CD4-positive, alpha-beta T cell (primary cell): ENCODE data around the gene FIZ1. TPM values are rescaled to one million over a fixed set of nuclear protein-coding genes. Genes with fewer than 3 reads are reported as not detected.

Experiments used
- ATAC-seq: fragments of 200-7000 bp; cut with Tn5 transposase; one replicate; pipeline ENCODE4 v1.10.0; 2022; ENCODE audit warnings: mild to moderate bottlenecking; ENCODE audit not compliant: poor library complexity
- CTCF ChIA-PET: fragments of 350-600 bp; sonication (Branson Sonifier 250); formaldehyde crosslinking; loops from one replicate; lab custom pipeline; 2021; ENCODE audit warnings: antibody characterized with exemption, inconsistent platforms; lab: Charles Lee
- POLR2A ChIA-PET: fragments of 350-600 bp; sonication (Branson Sonifier 250); formaldehyde crosslinking; loops from one replicate; lab custom pipeline; 2021; ENCODE audit warnings: antibody characterized with exemption, inconsistent platforms; lab: Charles Lee
- DNase-seq, 14 experiments: peaks; one replicate each; pipeline ENCODE4 v3.0.0-alpha.2; 2013 to 2020; ENCODE audit warnings: mixed read lengths in 2 of 14
- H3K27ac ChIP-seq, 2 donors: one replicate each; pipeline versions ENCODE4 v1.5.1 to v1.7.0; 2013; ENCODE audit warnings: low read length in 2 of 2, low read depth in 1 of 2, mild to moderate bottlenecking in 1 of 2
- H3K27me3 ChIP-seq, 2 experiments: 1 replicate in 1 of 2; 2 replicates in 1 of 2; pipeline versions ENCODE4 v1.6.1 to v1.7.0; 2013; ENCODE audit warnings: low read length in 2 of 2, control low read depth in 1 of 2, mild to moderate bottlenecking in 1 of 2, moderate library complexity in 1 of 2; ENCODE audit not compliant: insufficient read depth in 2 of 2, control insufficient read depth in 1 of 2
- H3K36me3 ChIP-seq: one replicate; pipeline ENCODE4 v1.6.1; 2013; ENCODE audit warnings: low read length, control low read depth; ENCODE audit not compliant: insufficient read depth
- H3K4me1 ChIP-seq: one replicate; pipeline ENCODE4 v1.6.1; 2013; ENCODE audit warnings: low read length, control low read depth; ENCODE audit not compliant: insufficient read depth
- H3K4me3 ChIP-seq: one replicate; pipeline ENCODE4 v1.5.1; 2013; ENCODE audit warnings: mild to moderate bottlenecking, low read length, moderate library complexity
- H3K9me3 ChIP-seq, 2 experiments: 1 replicate in 1 of 2; 2 replicates in 1 of 2; pipeline versions ENCODE4 v1.6.1 to v1.7.0; 2013; ENCODE audit warnings: low read length in 2 of 2, mild to moderate bottlenecking in 2 of 2, control low read depth in 1 of 2, moderate library complexity in 1 of 2; ENCODE audit not compliant: control insufficient read depth in 1 of 2, insufficient read depth in 1 of 2
- H3K27ac Mint-ChIP-seq: one replicate; pipeline ENCODE4 v1.8.0; 2020; ENCODE audit warnings: mixed read lengths
- H3K27me3 Mint-ChIP-seq: one replicate; pipeline ENCODE4 v1.8.0; 2021; ENCODE audit warnings: mixed read lengths
- H3K36me3 Mint-ChIP-seq: one replicate; pipeline ENCODE4 v1.8.0; 2021; ENCODE audit warnings: low read depth, mixed read lengths
- H3K4me1 Mint-ChIP-seq: one replicate; pipeline ENCODE4 v1.8.0; 2021; ENCODE audit warnings: low read depth, mixed read lengths
- H3K4me3 Mint-ChIP-seq: one replicate; pipeline ENCODE4 v1.8.0; 2020; ENCODE audit warnings: mild to moderate bottlenecking, mixed read lengths
- H3K9me3 Mint-ChIP-seq: one replicate; pipeline ENCODE4 v1.8.0; 2020; ENCODE audit warnings: mixed read lengths
- intact Hi-C, 2 experiments: fragments of 100-400 bp; cut with DNase I in 1 of 2; cut with micrococcal nuclease in 1 of 2; formaldehyde crosslinking; loops; one replicate each; pipeline versions ENCODE4 v1.15.1 to v1.9.0; 2023 to 2025; cut with DNase I, micrococcal nuclease
- total RNA-seq, 174 experiments: library from RNA in 2 of 174; stranded (reverse) in 2 of 174; gene quantifications; one replicate each; pipeline ENCODE4 v1.2.3 and lab custom pipeline; 2021 to 2026
- TF ChIP-seq, protein P1 (sequence below): fragments of 200-600 bp; IDR thresholded peaks from one replicate; pipeline ENCODE4 v1.8.0; 2022; ENCODE audit warnings: antibody characterized with exemption, mild to moderate bottlenecking

FIZ1 gene
- total RNA-seq, 2 experiments from 2014 or later, result 5.5 to 7.3 TPM

DNA sequence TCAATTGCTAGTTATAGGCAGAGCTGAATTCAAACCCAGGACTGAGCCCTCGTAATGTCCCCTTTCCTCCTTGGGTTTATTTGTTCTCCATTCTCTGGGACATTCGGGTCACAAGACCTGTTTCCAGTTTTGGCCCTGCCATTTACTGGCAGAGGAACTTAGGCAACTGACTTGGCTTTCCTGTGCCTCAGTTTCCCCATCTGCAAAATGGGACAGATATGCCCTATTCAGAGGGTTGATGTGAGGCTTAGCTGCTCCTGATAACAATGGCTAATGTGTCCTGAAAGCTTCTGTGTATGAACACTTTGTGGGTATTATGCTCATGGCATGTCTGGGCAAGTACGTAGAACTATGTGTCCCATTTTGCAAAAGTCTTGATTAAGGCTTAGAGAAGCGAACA, 1.8 kb upstream of the FIZ1 start:
- TF ChIP-seq, protein P1, sequence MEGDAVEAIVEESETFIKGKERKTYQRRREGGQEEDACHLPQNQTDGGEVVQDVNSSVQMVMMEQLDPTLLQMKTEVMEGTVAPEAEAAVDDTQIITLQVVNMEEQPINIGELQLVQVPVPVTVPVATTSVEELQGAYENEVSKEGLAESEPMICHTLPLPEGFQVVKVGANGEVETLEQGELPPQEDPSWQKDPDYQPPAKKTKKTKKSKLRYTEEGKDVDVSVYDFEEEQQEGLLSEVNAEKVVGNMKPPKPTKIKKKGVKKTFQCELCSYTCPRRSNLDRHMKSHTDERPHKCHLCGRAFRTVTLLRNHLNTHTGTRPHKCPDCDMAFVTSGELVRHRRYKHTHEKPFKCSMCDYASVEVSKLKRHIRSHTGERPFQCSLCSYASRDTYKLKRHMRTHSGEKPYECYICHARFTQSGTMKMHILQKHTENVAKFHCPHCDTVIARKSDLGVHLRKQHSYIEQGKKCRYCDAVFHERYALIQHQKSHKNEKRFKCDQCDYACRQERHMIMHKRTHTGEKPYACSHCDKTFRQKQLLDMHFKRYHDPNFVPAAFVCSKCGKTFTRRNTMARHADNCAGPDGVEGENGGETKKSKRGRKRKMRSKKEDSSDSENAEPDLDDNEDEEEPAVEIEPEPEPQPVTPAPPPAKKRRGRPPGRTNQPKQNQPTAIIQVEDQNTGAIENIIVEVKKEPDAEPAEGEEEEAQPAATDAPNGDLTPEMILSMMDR, result no peak
- H3K4me3 Mint-ChIP-seq, result peak overlapping the region; percentile 90
- H3K36me3 Mint-ChIP-seq, result peaks cover 50% of the 10 kb centered on the region
- Histone ChIP-seq H3K27me3 (no peaks in the 10 kb centered on the region), H3K4me3 (peak overlapping the region; percentile 63), H3K36me3 (peaks cover 6% of the 10 kb centered on the region), H3K4me1 (peaks cover 44% of the 10 kb centered on the region), H3K9me3 (no peaks in the 10 kb centered on the region), H3K27ac (peak overlapping the region in 1 of 2 donors; percentile 68)
- intact Hi-C loops, result loop anchor here in 1 of 2 experiments (10.0 kb wide), 2 partner anchors 196 to 346 kb away; partner anchors contain the start of genes PPP6R1 and UBE2S
- POLR2A ChIA-PET, result interaction anchor here (1.2 to 2.9 kb wide), 6 partner anchors 16 to 342 kb away, joined by 3 to 38 read pairs (median 10); partner anchors contain the start of genes U2AF2, ZNF579 and ZNF784
- CTCF ChIA-PET, result no interaction called here
- DNase-seq (peak in 1 of 14 experiments; percentile 29), ATAC-seq (no peak)
- peak overlapping the region; percentile 83 for H3K27ac Mint-ChIP-seq
- H3K4me1 Mint-ChIP-seq, result peaks cover 32% of the 10 kb centered on the region
- no peaks in the 10 kb centered on the region for H3K27me3 Mint-ChIP-seq
- no peaks in the 10 kb centered on the region for H3K9me3 Mint-ChIP-seq

DNA sequence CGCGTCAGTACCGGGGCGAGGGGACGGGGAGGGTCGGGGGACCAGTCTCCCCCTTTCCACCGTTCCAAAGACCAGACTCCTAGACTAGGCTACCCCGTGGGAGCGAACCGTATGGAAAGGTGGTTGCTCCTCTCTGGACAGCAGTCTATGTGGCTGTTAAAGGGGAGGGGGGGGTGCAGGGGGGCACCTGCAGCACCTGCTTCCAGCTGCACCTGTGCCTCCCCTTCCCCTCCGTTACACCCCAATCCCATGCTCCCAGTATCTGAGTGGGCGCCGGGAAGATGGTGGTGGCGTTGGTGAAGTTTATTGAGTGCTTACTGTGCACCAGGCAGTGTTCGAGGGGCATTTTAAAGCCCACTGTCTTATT, 1.3 kb upstream of the FIZ1 start:
- H3K27me3 Mint-ChIP-seq, result no peaks in the 10 kb centered on the region
- DNase-seq (no peak), ATAC-seq (no peak)
- peaks cover 50% of the 10 kb centered on the region for H3K36me3 Mint-ChIP-seq
- peak overlapping the region; percentile 90 for H3K4me3 Mint-ChIP-seq
- peak overlapping the region; percentile 63 for H3K4me3 ChIP-seq
- intact Hi-C loops, result loop anchor here in 1 of 2 experiments (10.0 kb wide), 2 partner anchors 196 to 346 kb away; partner anchors contain the start of genes PPP6R1 and UBE2S
- peaks cover 39% of the 10 kb centered on the region for H3K4me1 ChIP-seq
- no peaks in the 10 kb centered on the region for H3K27me3 ChIP-seq
- H3K9me3 ChIP-seq, result no peaks in the 10 kb centered on the region
- peak overlapping the region; percentile 68 to 95 for H3K27ac ChIP-seq
- no peaks in the 10 kb centered on the region for H3K9me3 Mint-ChIP-seq
- TF ChIP-seq, protein P1, result no peak
- peak overlapping the region; percentile 83 for H3K27ac Mint-ChIP-seq
- H3K36me3 ChIP-seq, result peaks cover 10% of the 10 kb centered on the region
- ChIA-PET CTCF (interaction anchor here (2.1 to 2.3 kb wide), 2 partner anchors 32 to 97 kb away, joined by 11 to 17 read pairs; no protein-coding TSS in a partner anchor), POLR2A (interaction anchor here (1.2 to 2.9 kb wide), 6 partner anchors 14 to 341 kb away, joined by 3 to 38 read pairs (median 13); partner anchors contain the start of genes U2AF2 and ZNF579)
- peaks cover 29% of the 10 kb centered on the region for H3K4me1 Mint-ChIP-seq

DNA sequence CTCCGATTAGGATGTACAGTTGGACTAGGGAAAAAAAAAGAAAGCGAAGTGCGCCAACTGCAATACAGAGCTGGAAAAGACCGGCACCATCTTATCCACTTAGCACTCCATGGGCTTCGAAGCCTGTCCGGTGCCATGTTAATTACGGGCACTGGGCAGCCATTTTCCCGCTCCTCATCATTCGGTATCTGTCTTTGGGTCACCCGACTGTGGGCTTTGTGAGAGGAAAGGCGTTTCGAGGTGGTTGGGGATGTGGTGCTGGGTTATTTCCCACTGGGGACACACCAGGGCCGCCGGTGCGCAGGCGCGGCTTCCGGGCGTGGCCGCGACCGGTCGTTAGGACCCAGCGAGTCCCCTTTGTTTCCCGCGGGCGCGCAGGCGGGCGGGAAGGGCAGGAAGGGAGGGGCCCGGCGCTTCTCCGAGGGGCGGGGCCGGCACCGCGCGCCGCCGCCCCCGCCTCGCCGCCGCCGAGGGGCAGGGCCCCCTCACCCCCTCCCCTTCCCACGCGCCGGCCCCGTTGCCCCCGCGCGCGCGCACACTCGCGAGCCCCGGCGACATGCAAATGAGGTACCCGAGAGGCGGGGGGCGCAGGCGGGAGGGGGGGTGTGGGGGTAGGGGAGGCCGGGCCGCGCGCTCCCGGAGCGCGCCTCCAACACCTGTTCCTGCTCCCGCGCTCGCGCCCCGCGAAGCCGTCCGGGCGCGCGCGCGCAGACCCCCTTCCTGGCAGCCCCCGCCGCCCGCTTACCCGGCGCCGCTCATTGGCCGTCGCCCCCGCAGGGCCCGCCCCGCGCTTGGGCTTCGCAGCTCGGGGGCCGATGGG, 735 bp upstream of the FIZ1 start, which contains the start of gene ZNF524:
Gene ZNF524, plus strand, starts transcription at position 447 of the 820 bp plus-strand sequence. CDS start 1,825 bp downstream, outside the sequence.
- H3K9me3 ChIP-seq, result no peaks in the 10 kb centered on the region
- H3K36me3 Mint-ChIP-seq, result peaks cover 56% of the 10 kb centered on the region
- ChIA-PET POLR2A (interaction anchor here (0.6 to 2.9 kb wide), 25 partner anchors 13 to 482 kb away, joined by 3 to 42 read pairs (median 8); partner anchors contain the start of genes HSPBP1, ISOC2, KMT5C and PPP1R12C), CTCF (interaction anchor here (1.0 to 2.3 kb wide), 7 partner anchors 27 to 124 kb away, joined by 3 to 17 read pairs (median 6); partner anchors contain the start of gene ZNF628)
- peaks cover 39% of the 10 kb centered on the region for H3K4me1 ChIP-seq
- H3K4me3 ChIP-seq, result peak within 1 kb of the TSS; percentile 95
- peak within 1 kb of the TSS; percentile 95 for H3K27ac Mint-ChIP-seq
- H3K4me3 Mint-ChIP-seq, result peak within 1 kb of the TSS; percentile 99
- no peaks in the 10 kb centered on the region for H3K9me3 Mint-ChIP-seq
- peak within 1 kb of the TSS; percentile 95 to 97 for H3K27ac ChIP-seq
- intact Hi-C loops, result loop anchor here (1.0 to 10.0 kb wide), 9 partner anchors 13 to 345 kb away; partner anchors contain the start of genes BRSK1 (in 1 of the 2), HSPBP1 (in 1 of the 2), KMT5C (in 1 of the 2) and PPP6R1 (in 1 of the 2)
- H3K27me3 Mint-ChIP-seq, result no peaks in the 10 kb centered on the region
- H3K36me3 ChIP-seq, result peaks cover 16% of the 10 kb centered on the region
- DNase-seq (peak; percentile 66 to 94 (median 80)), ATAC-seq (peak; percentile 65)
- peaks cover 29% of the 10 kb centered on the region for H3K4me1 Mint-ChIP-seq
- TF ChIP-seq, protein P1, result no peak
- no peaks in the 10 kb centered on the region for H3K27me3 ChIP-seq
